GM23248 (cell line): ENCODE results near the gene ZCCHC2. TPM values are rescaled to one million over a fixed set of nuclear protein-coding genes. Genes with fewer than 3 reads are reported as not detected.

Experiments
- DNase-seq: peaks from one replicate; pipeline ENCODE4 v3.0.0-alpha.2; 2015
- H2AFZ ChIP-seq: fragments of 200-600 bp; sonication (generic); 2 replicates; pipeline ENCODE4 v1.6.1; 2016; ENCODE audit warnings: antibody characterized with exemption
- H3F3A ChIP-seq: fragments of 200-600 bp; sonication (generic); 2 replicates; pipeline ENCODE4 v1.6.1; 2016; ENCODE audit warnings: mild to moderate bottlenecking, antibody characterized with exemption, mixed run types; ENCODE audit not compliant: insufficient read depth
- H3K27ac ChIP-seq: fragments of 200-600 bp; sonication (generic); 2 replicates; pipeline ENCODE4 v1.5.1; 2016; ENCODE audit warnings: mild to moderate bottlenecking
- H3K27me3 ChIP-seq: fragments of 200-600 bp; sonication (generic); replicated peaks from 2 replicates; pipeline ENCODE4 v1.6.1; 2016; ENCODE audit warnings: mild to moderate bottlenecking; ENCODE audit not compliant: insufficient read depth
- H3K36me3 ChIP-seq: fragments of 200-600 bp; sonication (generic); 2 replicates; pipeline ENCODE4 v1.6.1; 2016; ENCODE audit warnings: low read depth, mild to moderate bottlenecking
- H3K4me1 ChIP-seq: fragments of 200-600 bp; sonication (generic); 2 replicates; pipeline ENCODE4 v1.6.1; 2016; ENCODE audit warnings: mild to moderate bottlenecking; ENCODE audit not compliant: insufficient read depth
- H3K4me2 ChIP-seq: fragments of 200-600 bp; sonication (generic); one replicate; pipeline ENCODE4 v1.6.1; 2016; ENCODE audit warnings: mild to moderate bottlenecking; ENCODE audit not compliant: unreplicated experiment
- H3K4me3 ChIP-seq: fragments of 200-600 bp; sonication (generic); 2 replicates; pipeline ENCODE4 v1.5.1; 2016; ENCODE audit warnings: mild to moderate bottlenecking
- H3K79me2 ChIP-seq: fragments of 200-600 bp; sonication (generic); 2 replicates; pipeline ENCODE4 v1.6.1; 2016; ENCODE audit warnings: mild to moderate bottlenecking; ENCODE audit not compliant: insufficient read depth
- H3K9ac ChIP-seq: fragments of 200-600 bp; sonication (generic); 2 replicates; pipeline ENCODE4 v1.6.1; 2016; ENCODE audit warnings: mild to moderate bottlenecking
- H3K9me2 ChIP-seq: fragments of 200-600 bp; sonication (generic); 2 replicates; pipeline ENCODE4 v1.6.1; 2016; ENCODE audit warnings: mixed run types, mild to moderate bottlenecking, moderate library complexity; ENCODE audit not compliant: insufficient read depth
- H3K9me3 ChIP-seq: fragments of 200-600 bp; sonication (generic); one replicate; pipeline ENCODE4 v1.6.1; 2017; ENCODE audit warnings: low read depth
- H4K20me1 ChIP-seq: fragments of 200-600 bp; sonication (generic); 2 replicates; pipeline ENCODE4 v1.6.0; 2016; ENCODE audit not compliant: insufficient read depth
- EZH2 ChIP-seq: fragments of 200-600 bp; sonication (generic); IDR thresholded peaks from 2 replicates; pipeline ENCODE4 v1.6.1; 2018; ENCODE audit warnings: antibody characterized with exemption, mild to moderate bottlenecking; ENCODE audit not compliant: insufficient read depth, poor library complexity, severe bottlenecking
- EZH2phosphoT487 ChIP-seq: fragments of 200-600 bp; sonication (generic); IDR thresholded peaks from 2 replicates; pipeline ENCODE4 v1.6.1; 2018; ENCODE audit warnings: antibody characterized with exemption, moderate library complexity, mild to moderate bottlenecking, low read depth; ENCODE audit not compliant: insufficient read depth
- WGBS, 2 experiments: methylation state at CpG; one replicate each; pipeline ENCODE4 v1.1.6; 2015 to 2017; ENCODE audit warnings: low lambda C conversion rate in 2 of 2, low coverage in 1 of 2; ENCODE audit errors: missing lambda C conversion rate in 2 of 2; 5-methylcytosine and 5-hydroxymethylcytosine counted together
- in situ Hi-C: fragments of 300-500 bp; cut with MboI; formaldehyde crosslinking; loops from 2 replicates; pipeline ENCODE4 v1.15.0; 2020
- polyA plus RNA-seq: library from polyadenylated mRNA; unstranded; fragments of >200 nt; fragmentation: Nextera tagmentation; extraction: Ambion mirVana; gene quantifications from 2 replicates; pipeline ENCODE4 v1.2.1, GENCODE V29; 2016
- total RNA-seq: library from RNA; depleted of rRNA; stranded (reverse); fragments of >200 nt; shearing (Covaris generic); gene quantifications from 2 replicates; pipeline ENCODE4 v1.2.3, GENCODE V29; 2014

The ZCCHC2 gene
- total and polyA plus RNA-seq, 2 experiments from 2014 or later: 0.81 to 1.7 TPM

GRCh38 chr18:62531931-62532330 lies 9.1 kb downstream of the ZCCHC2 start:
- Histone ChIP-seq H3K27ac (no peak overlapping the region), H3K9me3 (no peaks in the 10 kb centered on the region), H3K79me2 (peaks cover 100% of the 10 kb centered on the region), H3F3A (peaks cover 10% of the 10 kb centered on the region; the same call in 1 of the 2 replicates), H3K4me2 (no peak overlapping the region), H3K9me2 (no peaks in the 10 kb centered on the region), H2AFZ (no peak overlapping the region), H3K4me3 (no peak overlapping the region), H3K27me3 (no peaks in the 10 kb centered on the region), H3K36me3 (no peaks in the 10 kb centered on the region), H3K4me1 (peaks cover 8% of the 10 kb centered on the region), H3K9ac (no peak overlapping the region), H4K20me1 (no peaks in the 10 kb centered on the region)
- DNase-seq: no peak
- in situ Hi-C loops: no loop called here
- WGBS, 2 experiments: 98 to 99% methylated on average over 9 of the region's 9 CpGs
- TF ChIP-seq EZH2: no peak
- TF ChIP-seq EZH2phosphoT487: no peak

GRCh38 chr18:62536005-62536404 lies 13.2 kb downstream of the ZCCHC2 start:
- Histone ChIP-seq H3K27ac (no peak overlapping the region), H3K9ac (no peak overlapping the region), H3K4me1 (no peaks in the 10 kb centered on the region), H3K9me3 (no peaks in the 10 kb centered on the region), H3F3A (no peaks in the 10 kb centered on the region), H3K9me2 (no peaks in the 10 kb centered on the region), H3K79me2 (peaks cover 80% of the 10 kb centered on the region), H4K20me1 (no peaks in the 10 kb centered on the region), H3K36me3 (no peaks in the 10 kb centered on the region), H3K4me2 (no peak overlapping the region), H2AFZ (no peak overlapping the region), H3K4me3 (no peak overlapping the region), H3K27me3 (no peaks in the 10 kb centered on the region)
- WGBS, 2 experiments: 97 to 98% methylated on average over 7 of the region's 7 CpGs
- TF ChIP-seq EZH2phosphoT487 (no peak), EZH2 (no peak)
- in situ Hi-C loops: no loop called here
- no peak for DNase-seq

GRCh38 chr18:62537042-62537894 lies 14.4 kb downstream of the ZCCHC2 start:
- Histone ChIP-seq H3K9ac (no peak overlapping the region), H3K27me3 (no peaks in the 10 kb centered on the region), H3K9me2 (no peaks in the 10 kb centered on the region), H2AFZ (no peak overlapping the region), H3K79me2 (peaks cover 68% of the 10 kb centered on the region), H4K20me1 (no peaks in the 10 kb centered on the region), H3K4me2 (no peak overlapping the region), H3K9me3 (no peaks in the 10 kb centered on the region), H3K36me3 (peaks cover 1% of the 10 kb centered on the region; the same call in 1 of the 2 replicates), H3K4me3 (no peak overlapping the region), H3F3A (no peaks in the 10 kb centered on the region), H3K27ac (no peak overlapping the region), H3K4me1 (no peaks in the 10 kb centered on the region)
- in situ Hi-C loops: no loop called here
- 95% methylated on average over 8 of the region's 8 CpGs for WGBS, 2 experiments
- TF ChIP-seq EZH2phosphoT487 (no peak), EZH2 (no peak)
- no peak for DNase-seq

GRCh38 chr18:62537946-62538345 lies 15.1 kb downstream of the ZCCHC2 start:
- no peak for TF ChIP-seq EZH2phosphoT487
- TF ChIP-seq EZH2: no peak
- H4K20me1 ChIP-seq: no peaks in the 10 kb centered on the region
- no peak for DNase-seq
- H3K9ac ChIP-seq: no peak overlapping the region
- H3K36me3 ChIP-seq: peaks cover 3% of the 10 kb centered on the region; the same call in 1 of the 2 replicates
- H3K79me2 ChIP-seq: peaks cover 61% of the 10 kb centered on the region
- no peak overlapping the region for H2AFZ ChIP-seq
- no peak overlapping the region for H3K4me2 ChIP-seq
- 97 to 99% methylated on average over 4 of the region's 4 CpGs for whole genome bisulfite sequencing, 2 experiments
- H3K27me3 ChIP-seq: no peaks in the 10 kb centered on the region
- H3K4me1 ChIP-seq: no peaks in the 10 kb centered on the region
- H3F3A ChIP-seq: no peaks in the 10 kb centered on the region
- H3K9me2 ChIP-seq: no peaks in the 10 kb centered on the region
- no peak overlapping the region for H3K27ac ChIP-seq
- no peak overlapping the region for H3K4me3 ChIP-seq
- in situ Hi-C loops: no loop called here
- no peaks in the 10 kb centered on the region for H3K9me3 ChIP-seq
